ENCODE results near the gene CHMP2B. TPM values are rescaled to one million over a fixed set of nuclear protein-coding genes. Genes with fewer than 3 reads are reported as not detected.
A peak's percentile ranks its signal among the peaks of the same experiment; 100 is the strongest.

CHMP2B gene
- total and polyA plus RNA-seq, 9 of the 15 experiments (the other 6 are each of a cell fraction or from before 2014, with no cell fraction given) = 7.4 to 17.7 (median 10.6) TPM

DNA sequence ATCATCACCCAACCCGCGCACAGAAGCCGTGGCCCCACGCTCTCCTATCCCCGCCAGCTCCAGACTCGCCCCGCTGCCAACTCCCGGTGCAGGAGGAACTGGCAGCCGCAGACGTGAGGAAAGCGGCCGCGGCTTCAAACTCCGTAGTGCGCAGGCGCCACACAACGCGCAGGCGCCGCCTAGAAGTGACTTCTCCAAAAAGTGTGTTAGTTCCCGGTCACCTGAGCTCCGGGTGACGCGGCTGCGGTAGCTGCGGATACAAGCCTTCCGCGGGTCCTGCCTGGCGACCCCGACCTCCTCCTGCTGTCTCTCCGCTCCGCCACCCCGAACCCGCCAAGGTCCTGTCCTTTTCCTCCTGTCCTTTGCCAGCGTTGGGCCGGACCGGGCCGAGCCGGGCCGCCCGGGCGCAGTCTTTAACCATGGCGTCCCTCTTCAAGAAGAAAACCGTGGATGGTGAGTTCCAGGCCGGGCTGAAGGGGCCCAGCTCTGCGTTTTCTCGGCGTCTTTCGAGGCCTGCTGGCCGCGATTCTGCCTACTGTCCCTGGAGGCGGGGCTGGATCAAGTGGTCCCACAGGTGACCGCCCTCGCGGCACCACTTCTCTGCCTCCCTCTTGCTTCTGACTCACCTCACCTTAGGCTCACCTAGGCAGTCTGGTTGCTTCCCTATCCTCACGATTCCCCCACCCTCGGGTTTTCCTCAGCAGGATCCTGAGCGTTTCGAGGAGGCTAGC, at the start of gene CHMP2B (continued):
- TF ChIP-seq, protein P1, sequence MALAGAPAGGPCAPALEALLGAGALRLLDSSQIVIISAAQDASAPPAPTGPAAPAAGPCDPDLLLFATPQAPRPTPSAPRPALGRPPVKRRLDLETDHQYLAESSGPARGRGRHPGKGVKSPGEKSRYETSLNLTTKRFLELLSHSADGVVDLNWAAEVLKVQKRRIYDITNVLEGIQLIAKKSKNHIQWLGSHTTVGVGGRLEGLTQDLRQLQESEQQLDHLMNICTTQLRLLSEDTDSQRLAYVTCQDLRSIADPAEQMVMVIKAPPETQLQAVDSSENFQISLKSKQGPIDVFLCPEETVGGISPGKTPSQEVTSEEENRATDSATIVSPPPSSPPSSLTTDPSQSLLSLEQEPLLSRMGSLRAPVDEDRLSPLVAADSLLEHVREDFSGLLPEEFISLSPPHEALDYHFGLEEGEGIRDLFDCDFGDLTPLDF (CRISPR knock-in tag; IDR thresholded peaks at IDR 0.05) = no peak
- TF ChIP-seq HDAC6 (IDR thresholded peaks at IDR 0.05; ENCODE audit: low read depth, low read length) (no peak), ATF7 (IDR thresholded peaks at IDR 0.05) (peak; percentile 37; the same call in 1 of the 2 replicates), TBP (optimal IDR thresholded peaks at IDR 0.05; ENCODE audit: low read depth, low read length) (peak; percentile 46), DMBX1 (CRISPR knock-in tag; IDR thresholded peaks at IDR 0.05; ENCODE audit: borderline replicate concordance) (no peak), KHSRP (IDR thresholded peaks at IDR 0.05) (no peak), MEIS2 (IDR thresholded peaks at IDR 0.05; ENCODE audit: partially characterized antibody) (peak; percentile 84), SIX5 (IDR thresholded peaks at IDR 0.05; ENCODE audit: borderline replicate concordance in 1 of 2, insufficient read depth in 1 of 2, low read depth in 1 of 2, low read length in 2 of 2) (0 out of 4 replicates have a peak, but pooled peaks of 1 of the 2 experiments have one; percentile 5), ZNF707 (CRISPR knock-in tag; conservative IDR thresholded peaks at IDR 0.05) (no peak), TAF15 (IDR thresholded peaks at IDR 0.05; ENCODE audit: low read depth, low read length) (no peak), MYBL2 (IDR thresholded peaks at IDR 0.05; ENCODE audit: low read depth) (no peak), MYBL2 (CRISPR knock-in tag; IDR thresholded peaks at IDR 0.05; ENCODE audit: borderline replicate concordance) (no peak), U2AF2 (optimal IDR thresholded peaks at IDR 0.05; ENCODE audit: low read depth, low read length) (no peak), PHF8 (IDR thresholded peaks at IDR 0.05; ENCODE audit: borderline replicate concordance, low read length) (peak; percentile 78; the same call in 1 of the 2 replicates), FOXM1 (IDR thresholded peaks at IDR 0.05; ENCODE audit: low read depth) (no peak), FOXM1 (CRISPR knock-in tag; IDR thresholded peaks at IDR 0.05; ENCODE audit: low read depth) (0 out of 2 replicates have a peak, but pooled peaks have one; percentile 50)
- TF ChIP-seq, protein P2, sequence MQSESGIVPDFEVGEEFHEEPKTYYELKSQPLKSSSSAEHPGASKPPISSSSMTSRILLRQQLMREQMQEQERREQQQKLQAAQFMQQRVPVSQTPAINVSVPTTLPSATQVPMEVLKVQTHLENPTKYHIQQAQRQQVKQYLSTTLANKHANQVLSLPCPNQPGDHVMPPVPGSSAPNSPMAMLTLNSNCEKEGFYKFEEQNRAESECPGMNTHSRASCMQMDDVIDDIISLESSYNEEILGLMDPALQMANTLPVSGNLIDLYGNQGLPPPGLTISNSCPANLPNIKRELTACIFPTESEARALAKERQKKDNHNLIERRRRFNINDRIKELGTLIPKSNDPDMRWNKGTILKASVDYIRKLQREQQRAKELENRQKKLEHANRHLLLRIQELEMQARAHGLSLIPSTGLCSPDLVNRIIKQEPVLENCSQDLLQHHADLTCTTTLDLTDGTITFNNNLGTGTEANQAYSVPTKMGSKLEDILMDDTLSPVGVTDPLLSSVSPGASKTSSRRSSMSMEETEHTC (IDR thresholded peaks at IDR 0.05) = 0 out of 2 replicates have a peak, but pooled peaks have one; percentile 33
- TF ChIP-seq, protein P3, sequence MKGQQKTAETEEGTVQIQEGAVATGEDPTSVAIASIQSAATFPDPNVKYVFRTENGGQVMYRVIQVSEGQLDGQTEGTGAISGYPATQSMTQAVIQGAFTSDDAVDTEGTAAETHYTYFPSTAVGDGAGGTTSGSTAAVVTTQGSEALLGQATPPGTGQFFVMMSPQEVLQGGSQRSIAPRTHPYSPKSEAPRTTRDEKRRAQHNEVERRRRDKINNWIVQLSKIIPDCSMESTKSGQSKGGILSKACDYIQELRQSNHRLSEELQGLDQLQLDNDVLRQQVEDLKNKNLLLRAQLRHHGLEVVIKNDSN (CRISPR knock-in tag; IDR thresholded peaks at IDR 0.05) = peak; percentile 25; the same call in 1 of the 2 replicates
- TF ChIP-seq, protein P4, sequence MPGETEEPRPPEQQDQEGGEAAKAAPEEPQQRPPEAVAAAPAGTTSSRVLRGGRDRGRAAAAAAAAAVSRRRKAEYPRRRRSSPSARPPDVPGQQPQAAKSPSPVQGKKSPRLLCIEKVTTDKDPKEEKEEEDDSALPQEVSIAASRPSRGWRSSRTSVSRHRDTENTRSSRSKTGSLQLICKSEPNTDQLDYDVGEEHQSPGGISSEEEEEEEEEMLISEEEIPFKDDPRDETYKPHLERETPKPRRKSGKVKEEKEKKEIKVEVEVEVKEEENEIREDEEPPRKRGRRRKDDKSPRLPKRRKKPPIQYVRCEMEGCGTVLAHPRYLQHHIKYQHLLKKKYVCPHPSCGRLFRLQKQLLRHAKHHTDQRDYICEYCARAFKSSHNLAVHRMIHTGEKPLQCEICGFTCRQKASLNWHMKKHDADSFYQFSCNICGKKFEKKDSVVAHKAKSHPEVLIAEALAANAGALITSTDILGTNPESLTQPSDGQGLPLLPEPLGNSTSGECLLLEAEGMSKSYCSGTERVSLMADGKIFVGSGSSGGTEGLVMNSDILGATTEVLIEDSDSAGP (CRISPR knock-in tag; IDR thresholded peaks at IDR 0.05) = no peak
- TF ChIP-seq, protein P5, sequence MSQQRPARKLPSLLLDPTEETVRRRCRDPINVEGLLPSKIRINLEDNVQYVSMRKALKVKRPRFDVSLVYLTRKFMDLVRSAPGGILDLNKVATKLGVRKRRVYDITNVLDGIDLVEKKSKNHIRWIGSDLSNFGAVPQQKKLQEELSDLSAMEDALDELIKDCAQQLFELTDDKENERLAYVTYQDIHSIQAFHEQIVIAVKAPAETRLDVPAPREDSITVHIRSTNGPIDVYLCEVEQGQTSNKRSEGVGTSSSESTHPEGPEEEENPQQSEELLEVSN (IDR thresholded peaks at IDR 0.05; ENCODE audit: borderline replicate concordance in 1 of 2, extremely low read depth in 1 of 2, insufficient read depth in 1 of 2, insufficient read length in 1 of 2, low read depth in 1 of 2, low read length in 1 of 2, poor library complexity in 1 of 2, severe bottlenecking in 1 of 2) = peak; percentile 14 to 48

Measured in K562 (cell line).